Kidney (tissue), 14 donors: ENCODE data around the gene STK11. TPM values are rescaled to one million over a fixed set of nuclear protein-coding genes. Genes with fewer than 3 reads are reported as not detected.

Experiments
- DNase-seq, 5 donors: peaks; one replicate each; pipeline ENCODE4 v3.0.0-alpha.2; 2013 to 2020
- FAIRE-seq: peaks from 2 replicates; lab custom pipeline; 2012; peaks lifted over from hg19 to GRCh38; lab: Jason Lieb, UNC
- H3K27ac ChIP-seq, 2 donors: one replicate each; pipeline ENCODE4 v1.7.0; 2013; ENCODE audit warnings: low read depth in 2 of 2, low read length in 2 of 2, inconsistent platforms in 1 of 2
- H3K27me3 ChIP-seq: one replicate; pipeline ENCODE4 v1.7.1; 2013; ENCODE audit warnings: low read length, inconsistent platforms; ENCODE audit not compliant: control insufficient read depth, insufficient read depth
- H3K36me3 ChIP-seq, 3 donors: one replicate each; pipeline versions ENCODE4 v1.7.0 to v1.7.1; 2013; ENCODE audit warnings: low read length in 3 of 3, control low read depth in 1 of 3, inconsistent platforms in 1 of 3; ENCODE audit not compliant: insufficient read depth in 3 of 3, control insufficient read depth in 2 of 3
- H3K4me1 ChIP-seq, 3 donors: one replicate each; pipeline versions ENCODE4 v1.7.0 to v1.7.1; 2013; ENCODE audit warnings: low read length in 3 of 3, inconsistent platforms in 1 of 3, low read depth in 1 of 3; ENCODE audit not compliant: control insufficient read depth in 2 of 3, insufficient read depth in 2 of 3
- H3K4me3 ChIP-seq, 3 donors: one replicate each; pipeline versions ENCODE4 v1.7.0 to v1.8.1; 2013; ENCODE audit warnings: low read length in 3 of 3, control low read depth in 1 of 3, inconsistent platforms in 1 of 3
- H3K9ac ChIP-seq, 3 donors: one replicate each; pipeline versions ENCODE4 v1.7.0 to v1.7.1; 2013; ENCODE audit warnings: low read length in 3 of 3, control low read depth in 1 of 3, inconsistent platforms in 1 of 3
- H3K9me3 ChIP-seq, 3 donors: one replicate each; pipeline versions ENCODE4 v1.7.0 to v1.7.1; 2013; ENCODE audit warnings: low read length in 3 of 3, control low read depth in 1 of 3, inconsistent platforms in 1 of 3; ENCODE audit not compliant: control insufficient read depth in 2 of 3, insufficient read depth in 1 of 3
- CTCF ChIP-seq: IDR thresholded peaks from 3 replicates; pipeline ENCODE4 v1.5.1; 2012; ENCODE audit warnings: mild to moderate bottlenecking, moderate library complexity, borderline replicate concordance; ENCODE audit not compliant: insufficient read depth; ENCODE audit errors: extremely low read depth
- intact Hi-C: fragments of 100-400 bp; cut with DNase I; formaldehyde crosslinking; loops from one replicate; pipeline ENCODE4 v1.11.1; 2022
- polyA plus RNA-seq: library from polyadenylated mRNA; stranded (reverse); fragments of 350-450 nt; fragmentation: Illumina TruSeq; extraction: RNeasy Lipid Tissue Mini Kit (QIAGEN cat#74804); gene quantifications from one replicate; pipeline ENCODE4 v1.2.3, GENCODE V29; 2014; ENCODE audit warnings: low read depth, low replicate concordance; ENCODE audit not compliant: insufficient read depth
- total RNA-seq: library from RNA; stranded (reverse); fragmentation: NEBNext Ultra II Directional; extraction: Animal tissue kit (Norgen Biotek cat#: 25700); gene quantifications from one replicate; pipeline ENCODE4 v1.2.1, GENCODE V29; 2021
- donor health status: control.
- donor health status: control.
- donor health status: control.
- donor health status: control.
- donor health status: control.
- donor health status: DM: yes; HTN: yes; CAD: no.
- donor health status: Normal renal cell carcinoma (clear cell type).

STK11 gene
- total and polyA plus RNA-seq, 2 donors from 2014 or later, result 40.7 to 57.7 TPM

DNA sequence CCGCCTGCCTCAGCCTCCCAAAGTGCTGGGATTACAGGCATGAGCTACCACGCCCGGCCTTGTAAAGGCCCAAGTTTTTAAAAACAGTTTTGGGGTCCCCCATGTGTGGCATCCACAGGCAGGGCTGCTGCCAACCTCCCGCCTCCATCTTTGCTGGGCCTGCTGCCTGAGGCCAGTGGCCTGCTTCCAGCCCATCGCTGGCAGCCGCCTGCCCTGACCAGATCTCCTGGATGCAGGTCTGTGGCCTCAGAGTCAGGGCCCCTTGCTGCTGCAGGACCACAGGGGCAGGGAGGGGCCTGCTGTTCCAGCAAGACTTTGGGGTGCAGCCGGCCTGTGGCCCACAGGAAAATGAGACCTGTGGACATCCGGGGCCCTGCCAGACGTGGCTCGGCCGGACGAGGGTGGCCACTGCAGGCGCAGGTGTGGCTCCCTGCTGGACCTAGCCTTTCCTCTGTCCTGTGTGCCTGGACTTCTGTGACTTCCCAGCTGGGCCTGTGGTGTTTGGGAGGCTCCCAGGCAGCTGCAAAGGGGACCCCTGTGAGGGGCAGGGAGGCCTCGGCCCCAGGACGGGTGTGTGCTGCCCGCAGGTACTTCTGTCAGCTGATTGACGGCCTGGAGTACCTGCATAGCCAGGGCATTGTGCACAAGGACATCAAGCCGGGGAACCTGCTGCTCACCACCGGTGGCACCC is 14.4 kb downstream of the STK11 start:
- no peaks in the 10 kb centered on the region for H3K27me3 ChIP-seq

DNA sequence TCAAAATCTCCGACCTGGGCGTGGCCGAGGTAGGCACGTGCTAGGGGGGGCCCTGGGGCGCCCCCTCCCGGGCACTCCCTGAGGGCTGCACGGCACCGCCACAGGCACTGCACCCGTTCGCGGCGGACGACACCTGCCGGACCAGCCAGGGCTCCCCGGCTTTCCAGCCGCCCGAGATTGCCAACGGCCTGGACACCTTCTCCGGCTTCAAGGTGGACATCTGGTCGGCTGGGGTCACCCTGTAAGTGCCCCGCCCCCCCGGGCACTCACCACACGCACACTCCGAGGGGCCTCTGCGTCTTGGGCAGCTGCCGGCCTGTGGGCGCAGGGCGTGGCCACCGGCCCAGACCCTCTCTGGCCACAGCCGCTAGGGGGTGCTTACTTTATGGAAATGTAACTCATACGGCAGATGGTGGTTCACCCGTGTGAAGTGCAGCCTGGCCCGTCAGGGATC is 14.9 kb downstream of the STK11 start:
- intact Hi-C loops, result no loop called here

More for the DNA sequence above, 14.4 kb downstream of the STK11 start:
- Histone ChIP-seq H3K36me3 (peaks cover 0 to 13% (median 0%) of the 10 kb centered on the region in 3 donors), H3K9me3 (no peaks in the 10 kb centered on the region), H3K4me3 (no peak overlapping the region), H3K27ac (no peak overlapping the region), H3K9ac (no peak overlapping the region), H3K4me1 (peaks cover 0 to 25% (median 10%) of the 10 kb centered on the region in 3 donors)
- no peak for FAIRE-seq
- no peak for TF ChIP-seq CTCF
- intact Hi-C loops, result no loop called here
- no peak for DNase-seq

DNA sequence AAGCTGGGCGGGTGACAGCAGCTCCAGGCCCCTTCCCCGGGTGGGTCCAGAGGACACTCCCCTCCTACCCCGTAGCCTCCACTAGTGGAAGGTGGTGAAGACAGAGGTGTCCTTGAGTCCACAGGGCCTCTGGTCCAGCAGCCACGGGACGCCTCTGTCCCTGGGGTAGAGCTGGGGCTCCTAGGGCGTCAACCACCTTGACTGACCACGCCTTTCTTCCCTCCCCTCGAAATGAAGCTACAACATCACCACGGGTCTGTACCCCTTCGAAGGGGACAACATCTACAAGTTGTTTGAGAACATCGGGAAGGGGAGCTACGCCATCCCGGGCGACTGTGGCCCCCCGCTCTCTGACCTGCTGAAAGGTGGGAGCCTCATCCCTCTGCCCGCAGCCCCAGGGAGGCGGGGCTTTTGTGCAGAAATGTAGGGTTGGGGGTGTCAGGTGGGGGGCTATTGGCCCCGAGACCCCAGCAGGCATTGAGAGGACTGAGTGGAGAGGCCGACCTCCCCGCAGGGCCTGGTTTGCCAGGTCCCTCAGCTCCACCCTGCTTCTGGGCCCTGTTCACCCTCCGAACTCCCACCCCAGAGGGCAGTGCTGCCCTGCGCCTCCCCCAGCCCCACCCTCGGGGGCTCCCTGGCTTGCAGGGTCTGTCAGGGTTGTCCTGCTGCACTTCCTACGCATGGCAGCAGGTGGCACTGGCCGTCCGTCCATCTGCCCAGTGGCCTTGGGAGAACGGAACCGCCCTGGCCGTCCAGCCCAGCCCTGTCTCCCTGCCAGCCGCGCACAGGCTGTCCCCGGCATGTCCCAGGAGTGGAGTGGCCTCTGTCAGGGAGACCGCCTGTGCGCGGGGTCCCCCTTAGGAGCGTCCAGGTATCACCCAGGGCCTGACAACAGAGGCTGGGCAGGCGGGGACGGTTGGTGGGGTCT is 15.7 kb downstream of the STK11 start:
- Histone ChIP-seq H3K9me3 (no peaks in the 10 kb centered on the region), H3K4me3 (no peak overlapping the region), H3K4me1 (peaks cover 0 to 19% (median 5%) of the 10 kb centered on the region in 3 donors), H3K36me3 (peaks cover 0 to 13% (median 0%) of the 10 kb centered on the region in 3 donors), H3K27ac (peak overlapping the region in 1 of 2 donors; percentile 22), H3K27me3 (no peaks in the 10 kb centered on the region), H3K9ac (no peak overlapping the region)
- DNase-seq, result peak in 3 of 5 donors; percentile 40 to 68 (median 65)
- intact Hi-C loops, result no loop called here
- TF ChIP-seq CTCF, result peak; percentile 65
- FAIRE-seq, result no peak

More for the DNA sequence above, 14.9 kb downstream of the STK11 start:
- Histone ChIP-seq H3K27ac (no peak overlapping the region), H3K27me3 (no peaks in the 10 kb centered on the region), H3K4me1 (peaks cover 0 to 21% (median 10%) of the 10 kb centered on the region in 3 donors), H3K9me3 (no peaks in the 10 kb centered on the region), H3K36me3 (peaks cover 0 to 13% (median 0%) of the 10 kb centered on the region in 3 donors), H3K4me3 (no peak overlapping the region), H3K9ac (no peak overlapping the region)
- FAIRE-seq (no peak), DNase-seq (no peak)
- TF ChIP-seq CTCF, result no peak
